GM12878 (cell line): ENCODE results near the gene CAMKK1.

Experiments
- CTCF ChIP-seq, 3 experiments: IDR thresholded peaks in 2 of 3; conservative IDR thresholded peaks in 1 of 3; 2 replicates each; pipeline ENCODE4 v1.5.1; 2011; ENCODE audit warnings: low read depth in 3 of 3, low read length in 3 of 3, mild to moderate bottlenecking in 3 of 3, control low read depth in 2 of 3, moderate library complexity in 2 of 3, inconsistent platforms in 1 of 3, mixed read lengths in 1 of 3; ENCODE audit not compliant: control insufficient read depth in 2 of 3, insufficient read depth in 1 of 3; ENCODE audit errors: extremely low read depth in 1 of 3
- NFYB ChIP-seq: IDR thresholded peaks from 2 replicates; pipeline ENCODE4 v1.6.1; 2011; ENCODE audit warnings: low read depth, mild to moderate bottlenecking, low read length, improper control_type of control experiment, moderate library complexity; ENCODE audit not compliant: insufficient read depth
- TAF1 ChIP-seq: IDR thresholded peaks from 2 replicates; pipeline ENCODE4 v1.6.1; 2011; ENCODE audit warnings: mild to moderate bottlenecking, low read depth, low read length, borderline replicate concordance

- TF ChIP-seq TAF1, result no peak
- TF ChIP-seq CTCF (IDR thresholded peaks at IDR 0.05 in 2 of 3, conservative IDR thresholded peaks at IDR 0.05 in 1 of 3; ENCODE audit: control insufficient read depth in 2 of 3, extremely low read depth in 1 of 3, insufficient read depth in 1 of 3, low read depth in 3 of 3, low read length in 3 of 3), result no peak
- TF ChIP-seq NFYB, result no peak
These were observed 28.9 kb upstream of the CAMKK1 start for GRCh38 chr17:3921502-3922319.
